Keratinocyte (primary cell): ENCODE data around the gene MC5R. TPM values are rescaled to one million over a fixed set of nuclear protein-coding genes. Genes with fewer than 3 reads are reported as not detected.

Experiments used
- DNase-seq: peaks from one replicate; pipeline ENCODE4 v3.0.0-alpha.2; 2011; ENCODE audit warnings: low read depth, missing footprints, low spot score
- FAIRE-seq: peaks from 2 replicates; lab custom pipeline; 2011; peaks lifted over from hg19 to GRCh38; lab: Jason Lieb, UNC
- H2AFZ ChIP-seq: 2 replicates; pipeline ENCODE4 v1.6.0; 2012; ENCODE audit warnings: low read length, control low read depth, inconsistent platforms; ENCODE audit not compliant: control insufficient read depth
- H3K27ac ChIP-seq: 2 replicates; pipeline ENCODE4 v1.5.1; 2011; ENCODE audit warnings: low read length; ENCODE audit not compliant: control insufficient read depth, insufficient read depth
- H3K27me3 ChIP-seq: 3 replicates; pipeline ENCODE4 v1.6.0; 2011; ENCODE audit warnings: low read length; ENCODE audit not compliant: control insufficient read depth, insufficient read depth; ENCODE audit errors: extremely low read depth
- H3K36me3 ChIP-seq, 2 experiments: 2 replicates in 1 of 2; 3 replicates in 1 of 2; pipeline ENCODE4 v1.5.1; 2011; ENCODE audit warnings: low read length in 2 of 2, mild to moderate bottlenecking in 1 of 2; ENCODE audit not compliant: control insufficient read depth in 2 of 2, insufficient read depth in 2 of 2; ENCODE audit errors: extremely low read depth in 1 of 2
- H3K4me1 ChIP-seq: 3 replicates; pipeline ENCODE4 v1.5.1; 2011; ENCODE audit warnings: low read length; ENCODE audit not compliant: control insufficient read depth, insufficient read depth; ENCODE audit errors: extremely low read depth
- H3K4me2 ChIP-seq: 3 replicates; pipeline ENCODE4 v1.6.0; 2011; ENCODE audit warnings: low read depth, low read length; ENCODE audit not compliant: control insufficient read depth, insufficient read depth; ENCODE audit errors: extremely low read depth
- H3K4me3 ChIP-seq, 3 experiments: fragments of 200-600 bp in 1 of 3; sonication (generic) in 1 of 3; 2 replicates in 2 of 3; 3 replicates in 1 of 3; pipeline ENCODE4 v1.5.1; 2011 to 2016; ENCODE audit warnings: low read length in 3 of 3, mild to moderate bottlenecking in 3 of 3, control low read depth in 2 of 3, inconsistent platforms in 1 of 3, low read depth in 1 of 3, mixed read lengths in 1 of 3, mixed run types in 1 of 3, moderate library complexity in 1 of 3; ENCODE audit not compliant: control insufficient read depth in 2 of 3, insufficient read depth in 2 of 3; ENCODE audit errors: extremely low read depth in 1 of 3
- H3K79me2 ChIP-seq: 2 replicates; pipeline ENCODE4 v1.6.0; 2012; ENCODE audit warnings: low read length; ENCODE audit not compliant: control insufficient read depth, insufficient read depth
- H3K9ac ChIP-seq: 3 replicates; pipeline ENCODE4 v1.6.0; 2011; ENCODE audit warnings: low read length; ENCODE audit not compliant: control insufficient read depth, insufficient read depth; ENCODE audit errors: extremely low read depth
- H3K9me1 ChIP-seq: 3 replicates; pipeline ENCODE4 v1.6.0; 2011; ENCODE audit warnings: low read length; ENCODE audit not compliant: control insufficient read depth, insufficient read depth; ENCODE audit errors: extremely low read depth
- H3K9me3 ChIP-seq: 2 replicates; pipeline ENCODE4 v1.5.1; 2012; ENCODE audit warnings: low read depth, low read length; ENCODE audit not compliant: control insufficient read depth
- H4K20me1 ChIP-seq: 3 replicates; pipeline ENCODE4 v1.6.0; 2011; ENCODE audit warnings: low read length; ENCODE audit not compliant: control insufficient read depth, insufficient read depth; ENCODE audit errors: extremely low read depth
- EZH2 ChIP-seq: IDR thresholded peaks from one replicate; pipeline ENCODE4 v1.6.1; 2012; ENCODE audit warnings: inconsistent platforms, mild to moderate bottlenecking, low read length, moderate library complexity
- dilution Hi-C: fragments of 300-500 bp; cut with MboI; formaldehyde crosslinking; loops from one replicate; pipeline ENCODE4 v1.7.0; 2020; ENCODE audit warnings: low sequenced_read_pairs; ENCODE audit not compliant: extremely low pct_ligation_motif_present
- polyA plus RNA-seq, 5 experiments: library from polyadenylated mRNA; depleted of rRNA in 3 of 5; stranded (reverse) in 3 of 5; stranded (forward) in 1 of 5; unstranded in 1 of 5; fragments of >200 nt; gene quantifications; 1 replicate in 1 of 5; 2 replicates in 3 of 5; 3 replicates in 1 of 5; pipeline versions ENCODE4 v1.2.1 to v1.2.3, GENCODE V29; 2011 to 2012; ENCODE audit warnings: missing spikeins in 2 of 5, low read depth in 1 of 5, low replicate concordance in 1 of 5
- TF ChIP-seq, protein P1 (sequence below), 3 experiments: IDR thresholded peaks in 1 of 3; conservative IDR thresholded peaks in 1 of 3; optimal IDR thresholded peaks in 1 of 3; 2 replicates in 2 of 3; 3 replicates in 1 of 3; pipeline versions ENCODE3 to v1.5.1; 2011; ENCODE audit warnings: low read length in 3 of 3, mild to moderate bottlenecking in 3 of 3, moderate library complexity in 2 of 3, control low read depth in 1 of 3, inconsistent platforms in 1 of 3; ENCODE audit not compliant: insufficient read depth in 2 of 3; ENCODE audit errors: extremely low read depth in 1 of 3

MC5R gene
- polyA plus RNA-seq, 1 donor (not counting 4 experiments of a cell fraction or from before 2014, with no cell fraction given) = not detected

DNA sequence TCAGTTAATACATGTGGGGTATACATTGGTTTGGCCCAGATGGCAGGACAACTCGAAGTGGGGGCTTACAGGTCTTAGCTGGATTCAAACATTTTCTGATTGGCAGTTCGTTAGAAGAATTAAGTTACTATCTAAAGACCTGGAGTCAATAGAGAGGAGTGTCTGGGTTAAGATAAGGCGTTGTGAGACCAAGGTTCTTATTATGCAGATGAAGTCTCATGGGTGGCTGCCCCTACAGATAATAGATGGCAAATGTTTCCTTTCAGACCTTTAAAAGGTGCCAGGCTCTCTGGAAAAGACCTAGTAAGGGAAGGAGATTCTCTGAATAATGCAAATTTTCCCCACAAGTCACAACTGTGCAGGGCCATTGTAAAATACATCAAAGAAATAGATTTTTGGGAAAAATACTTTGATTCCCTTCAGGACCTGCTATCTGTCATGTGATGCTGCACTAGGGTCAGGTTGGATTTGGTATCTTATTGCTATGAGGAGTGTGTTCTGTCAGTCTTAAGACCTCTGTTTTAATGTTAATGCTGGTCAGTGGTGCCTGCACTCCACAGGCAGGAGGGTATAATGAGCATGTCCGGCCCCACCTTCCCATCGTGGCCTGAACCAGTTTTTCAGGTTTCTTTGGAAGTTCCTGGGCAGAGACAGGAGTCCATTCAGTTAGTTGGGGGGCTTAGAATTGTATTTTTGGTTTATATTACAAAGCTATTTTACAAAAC is 14.3 kb upstream of the MC5R start:
- FAIRE-seq (no peak), DNase-seq (no peak)
- Histone ChIP-seq H4K20me1 (no peaks in the 10 kb centered on the region), H2AFZ (no peak overlapping the region), H3K79me2 (no peaks in the 10 kb centered on the region), H3K9ac (no peak overlapping the region), H3K27me3 (peaks cover 3% of the 10 kb centered on the region), H3K36me3 (no peaks in the 10 kb centered on the region), H3K4me3 (no peak overlapping the region), H3K9me3 (no peaks in the 10 kb centered on the region), H3K4me2 (no peak overlapping the region), H3K4me1 (peaks cover 26% of the 10 kb centered on the region), H3K27ac (no peak overlapping the region), H3K9me1 (no peaks in the 10 kb centered on the region)
- dilution Hi-C loops = no loop called here
- no peak for TF ChIP-seq EZH2
- TF ChIP-seq, protein P1, sequence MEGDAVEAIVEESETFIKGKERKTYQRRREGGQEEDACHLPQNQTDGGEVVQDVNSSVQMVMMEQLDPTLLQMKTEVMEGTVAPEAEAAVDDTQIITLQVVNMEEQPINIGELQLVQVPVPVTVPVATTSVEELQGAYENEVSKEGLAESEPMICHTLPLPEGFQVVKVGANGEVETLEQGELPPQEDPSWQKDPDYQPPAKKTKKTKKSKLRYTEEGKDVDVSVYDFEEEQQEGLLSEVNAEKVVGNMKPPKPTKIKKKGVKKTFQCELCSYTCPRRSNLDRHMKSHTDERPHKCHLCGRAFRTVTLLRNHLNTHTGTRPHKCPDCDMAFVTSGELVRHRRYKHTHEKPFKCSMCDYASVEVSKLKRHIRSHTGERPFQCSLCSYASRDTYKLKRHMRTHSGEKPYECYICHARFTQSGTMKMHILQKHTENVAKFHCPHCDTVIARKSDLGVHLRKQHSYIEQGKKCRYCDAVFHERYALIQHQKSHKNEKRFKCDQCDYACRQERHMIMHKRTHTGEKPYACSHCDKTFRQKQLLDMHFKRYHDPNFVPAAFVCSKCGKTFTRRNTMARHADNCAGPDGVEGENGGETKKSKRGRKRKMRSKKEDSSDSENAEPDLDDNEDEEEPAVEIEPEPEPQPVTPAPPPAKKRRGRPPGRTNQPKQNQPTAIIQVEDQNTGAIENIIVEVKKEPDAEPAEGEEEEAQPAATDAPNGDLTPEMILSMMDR (optimal IDR thresholded peaks at IDR 0.05 in 1 of 3, IDR thresholded peaks at IDR 0.05 in 1 of 3, conservative IDR thresholded peaks at IDR 0.05 in 1 of 3; ENCODE audit: extremely low read depth in 1 of 3, insufficient read depth in 2 of 3, low read length in 3 of 3) = no peak

DNA sequence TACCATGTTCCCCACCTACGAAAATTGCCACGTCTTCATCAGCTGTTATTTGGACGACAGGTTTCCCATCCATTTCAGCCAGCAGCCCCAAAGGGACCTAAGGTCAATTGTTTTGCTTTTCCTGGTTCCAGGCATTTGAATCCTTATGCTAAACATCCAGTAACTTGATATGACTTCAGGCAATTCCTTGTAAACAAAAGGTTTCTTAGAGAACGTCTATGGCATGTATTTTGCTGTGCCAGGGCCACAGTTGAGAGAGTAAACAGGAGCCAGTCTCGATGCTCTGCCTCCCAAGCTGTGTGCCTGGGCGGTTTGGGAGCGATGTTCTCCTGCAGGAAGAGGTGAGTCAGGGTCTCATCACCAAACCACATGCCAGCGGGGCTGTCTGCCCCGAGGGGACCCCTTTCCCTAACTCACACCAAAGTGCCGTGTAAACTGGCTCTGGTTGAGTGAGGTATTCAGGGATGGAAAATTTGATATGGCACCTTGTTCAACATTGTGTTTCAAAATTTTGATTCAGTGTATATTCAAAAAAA is 12.9 kb upstream of the MC5R start:
- no peaks in the 10 kb centered on the region for H3K36me3 ChIP-seq
- peak overlapping the region; percentile 19 for H2AFZ ChIP-seq
- no peak overlapping the region for H3K4me3 ChIP-seq
- H3K27ac ChIP-seq = no peak overlapping the region
- TF ChIP-seq, protein P1 (optimal IDR thresholded peaks at IDR 0.05 in 1 of 3, IDR thresholded peaks at IDR 0.05 in 1 of 3, conservative IDR thresholded peaks at IDR 0.05 in 1 of 3; ENCODE audit: extremely low read depth in 1 of 3, insufficient read depth in 2 of 3, low read length in 3 of 3) = no peak
- no peak for TF ChIP-seq EZH2
- peak; percentile 33 for DNase-seq
- H3K4me1 ChIP-seq = peaks cover 26% of the 10 kb centered on the region
- H3K79me2 ChIP-seq = no peaks in the 10 kb centered on the region
- dilution Hi-C loops = no loop called here
- H3K9me1 ChIP-seq = no peaks in the 10 kb centered on the region
- H3K4me2 ChIP-seq = peak overlapping the region; percentile 54
- H4K20me1 ChIP-seq = no peaks in the 10 kb centered on the region
- H3K9ac ChIP-seq = no peak overlapping the region
- no peaks in the 10 kb centered on the region for H3K9me3 ChIP-seq
- peak; percentile 39 for FAIRE-seq
- H3K27me3 ChIP-seq = peaks cover 3% of the 10 kb centered on the region
